ENCODE results near the gene FLOT1. TPM values are rescaled to one million over a fixed set of nuclear protein-coding genes. Genes with fewer than 3 reads are reported as not detected.

FLOT1 gene
- polyA plus RNA-seq, 2 of the 4 experiments (the other 2 are of a cell fraction): 89.7 to 135 TPM

- Histone ChIP-seq H3K4me3 (no peak overlapping the region), H3K4me2 (no peak overlapping the region), H3K9me3 (no peaks in the 10 kb centered on the region), H3K4me1 (peaks cover 66% of the 10 kb centered on the region), H3K27ac (peak overlapping the region; percentile 56 to 97; a peak in 5 of 6 replicates)
- CTCF ChIA-PET: interaction anchor here (1.7 kb wide), 1 partner anchor 47 kb away, joined by 5 read pairs; no protein-coding TSS in a partner anchor
- POLR2A ChIA-PET: interaction anchor here (1.1 kb wide), 1 partner anchor 30 kb away, joined by 3 read pairs; the partner anchor contains the start of gene IER3
- no peak for FAIRE-seq
- no peak for DNase-seq (ENCODE audit: low read depth in 1 of 2, low spot score in 1 of 2)
- ATAC-seq: no peak
- 94% methylated on average over 8 of the region's 8 CpGs for WGBS (ENCODE audit: missing lambda C conversion rate)
- TF ChIP-seq RARB (CRISPR knock-in tag; IDR thresholded peaks at IDR 0.05) (no peak), RAD21 (conservative IDR thresholded peaks at IDR 0.05 in 1 of 2, IDR thresholded peaks at IDR 0.05 in 1 of 2) (no peak), SMC3 (IDR thresholded peaks at IDR 0.05) (no peak), ZC3H11A (IDR thresholded peaks at IDR 0.05) (no peak), JUN (IDR thresholded peaks at IDR 0.05) (no peak), SREBF2 (IDR thresholded peaks at IDR 0.05) (no peak), CEBPB (IDR thresholded peaks at IDR 0.05) (no peak), MYC (IDR thresholded peaks at IDR 0.05; ENCODE audit: borderline replicate concordance, low read length) (no peak), NR3C1 (IDR thresholded peaks at IDR 0.05) (no peak), HEYL (CRISPR knock-in tag; IDR thresholded peaks at IDR 0.05) (no peak), CTCF (IDR thresholded peaks at IDR 0.05) (no peak), CHD2 (IDR thresholded peaks at IDR 0.05; ENCODE audit: low read length, partially characterized antibody) (no peak), EHF (CRISPR knock-in tag; IDR thresholded peaks at IDR 0.05) (no peak), BHLHE40 (IDR thresholded peaks at IDR 0.05; ENCODE audit: low read depth, low read length) (no peak), EHMT2 (IDR thresholded peaks at IDR 0.05; ENCODE audit: low read depth) (no peak), KDM5A (IDR thresholded peaks at IDR 0.05) (no peak), RFX5 (IDR thresholded peaks at IDR 0.05) (no peak), MAX (IDR thresholded peaks at IDR 0.05) (no peak), EP300 (IDR thresholded peaks at IDR 0.05) (no peak), HOXA7 (CRISPR knock-in tag; IDR thresholded peaks at IDR 0.05) (no peak)
Observed at GRCh38 chr6:30774701-30775100, 32.2 kb upstream of the FLOT1 start.

- ChIA-PET POLR2A (interaction anchor here (1.7 to 3.8 kb wide), 4 partner anchors 11 to 28 kb away, joined by 11 to 77 read pairs (median 44); partner anchors contain the start of genes FLOT1 and IER3), CTCF (interaction anchor here (0.6 to 3.2 kb wide), 5 partner anchors 8 to 776 kb away, joined by 3 to 21 read pairs (median 4); partner anchors contain the start of gene ATP6V1G2)
- Histone ChIP-seq H3K4me3 (no peak overlapping the region), H3K27ac (peak overlapping the region; percentile 89 to 97), H3K4me2 (peak overlapping the region; percentile 75), H3K9me3 (no peaks in the 10 kb centered on the region), H3K4me1 (peaks cover 68% of the 10 kb centered on the region)
- no peak for ATAC-seq
- no peak for DNase-seq (ENCODE audit: low read depth in 1 of 2, low spot score in 1 of 2)
- WGBS (ENCODE audit: missing lambda C conversion rate): 73% methylated on average over 3 of the region's 3 CpGs
- FAIRE-seq: no peak
- TF ChIP-seq MAFK (IDR thresholded peaks at IDR 0.05; ENCODE audit: partially characterized antibody) (no peak), BCL3 (IDR thresholded peaks at IDR 0.05) (no peak), HOXB13 (CRISPR knock-in tag; IDR thresholded peaks at IDR 0.05; ENCODE audit: low read depth) (no peak), FOSL2 (IDR thresholded peaks at IDR 0.05) (no peak), FOSL2 (CRISPR knock-in tag; IDR thresholded peaks at IDR 0.05) (no peak), NFE2L2 (conservative IDR thresholded peaks at IDR 0.05; ENCODE audit: low read length) (no peak), HEYL (CRISPR knock-in tag; IDR thresholded peaks at IDR 0.05) (no peak), ELK1 (IDR thresholded peaks at IDR 0.05; ENCODE audit: low read depth, low read length) (no peak), JUNB (IDR thresholded peaks at IDR 0.05) (no peak), USF2 (IDR thresholded peaks at IDR 0.05) (no peak), EP300 (IDR thresholded peaks at IDR 0.05) (no peak), REST (IDR thresholded peaks at IDR 0.05) (no peak), SREBF2 (IDR thresholded peaks at IDR 0.05) (no peak), E2F6 (IDR thresholded peaks at IDR 0.05; ENCODE audit: borderline replicate concordance, low read depth) (no peak)
Observed at GRCh38 chr6:30770592-30770991, 28.1 kb upstream of the FLOT1 start.

All from A549 (cell line).